IgD-negative memory B cell (primary cell): ENCODE measurements around the gene NKAIN1. TPM values are rescaled to one million over a fixed set of nuclear protein-coding genes. Genes with fewer than 3 reads are reported as not detected.
"Not testable (repeated sequence)": the region's sequence is repeated elsewhere in the genome, so short reads cannot be mapped to it uniquely, and the experiment has no call there.

Experiments used
- H3K27ac Mint-ChIP-seq, 3 donors: one replicate each; pipeline ENCODE4 v1.8.0; 2020 to 2022; ENCODE audit warnings: mild to moderate bottlenecking in 3 of 3, mixed read lengths in 3 of 3, moderate library complexity in 1 of 3
- H3K27me3 Mint-ChIP-seq: one replicate; pipeline ENCODE4 v1.8.0; 2021; ENCODE audit warnings: mixed read lengths
- H3K36me3 Mint-ChIP-seq: one replicate; pipeline ENCODE4 v1.8.0; 2020; ENCODE audit warnings: mild to moderate bottlenecking, mixed read lengths
- H3K4me1 Mint-ChIP-seq, 3 donors: one replicate each; pipeline ENCODE4 v1.8.0; 2020 to 2022; ENCODE audit warnings: mixed read lengths in 3 of 3, mild to moderate bottlenecking in 1 of 3
- H3K4me3 Mint-ChIP-seq, 4 donors: one replicate each; pipeline ENCODE4 v1.8.0; 2020 to 2022; ENCODE audit warnings: mild to moderate bottlenecking in 4 of 4, mixed read lengths in 4 of 4, moderate library complexity in 3 of 4
- H3K9me3 Mint-ChIP-seq, 3 donors: one replicate each; pipeline ENCODE4 v1.8.0; 2020 to 2021; ENCODE audit warnings: mixed read lengths in 3 of 3, mild to moderate bottlenecking in 1 of 3
- polyA plus RNA-seq: library from polyadenylated mRNA; unstranded; fragments of 300-500 nt; fragmentation: Illumina TruSeq; gene quantifications from one replicate; pipeline ENCODE4 v1.2.3, GENCODE V29; 2021

NKAIN1 gene
- polyA plus RNA-seq, 1 donor from 2014 or later = not detected

DNA sequence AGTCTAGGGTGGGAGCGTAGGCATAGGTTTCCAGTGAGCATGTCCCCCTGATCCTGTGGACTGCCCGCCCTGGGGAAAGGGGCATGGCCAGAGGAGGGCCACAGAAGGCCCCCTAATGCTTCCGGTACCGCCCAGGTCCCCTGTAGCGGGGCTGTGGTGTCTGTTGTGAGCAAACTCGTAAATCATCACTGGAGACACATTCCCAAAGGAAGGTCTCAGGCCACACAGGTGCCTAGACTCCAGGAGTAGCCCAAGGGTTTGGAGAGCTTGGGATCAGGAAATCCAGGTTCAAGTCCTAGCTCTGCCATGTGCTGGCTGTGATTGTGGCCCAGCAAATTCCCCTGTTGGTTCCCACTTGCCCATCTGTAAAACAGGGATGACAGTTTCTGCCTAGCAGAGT lies 20.2 kb downstream of the NKAIN1 start:
- H3K4me3 Mint-ChIP-seq = no peak overlapping the region
- H3K27me3 Mint-ChIP-seq = peaks cover 9% of the 10 kb centered on the region
- no peaks in the 10 kb centered on the region for H3K9me3 Mint-ChIP-seq
- no peak overlapping the region for H3K27ac Mint-ChIP-seq
- no peaks in the 10 kb centered on the region for H3K36me3 Mint-ChIP-seq
- no peaks in the 10 kb centered on the region for H3K4me1 Mint-ChIP-seq

DNA sequence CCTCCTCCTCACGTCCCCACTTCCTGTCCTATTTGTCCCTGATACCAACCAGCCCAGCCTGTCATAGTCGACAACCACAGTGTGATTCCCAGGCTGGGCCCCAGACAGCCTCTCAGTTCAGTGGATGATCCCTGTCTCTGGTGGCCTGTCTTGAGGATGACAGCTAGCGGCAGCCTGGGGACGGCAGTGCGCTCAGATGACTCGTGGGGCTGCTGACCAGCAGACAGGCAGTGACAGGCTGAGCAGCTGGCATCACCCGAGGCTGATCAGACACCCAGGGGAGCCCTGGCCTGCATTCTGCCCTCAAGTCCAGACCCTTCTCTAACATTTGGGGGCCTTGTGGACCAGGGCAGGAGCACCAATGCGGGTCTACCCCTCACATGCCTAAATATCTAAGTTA lies 21.0 kb downstream of the NKAIN1 start:
- no peak overlapping the region for H3K4me3 Mint-ChIP-seq
- H3K36me3 Mint-ChIP-seq = no peaks in the 10 kb centered on the region
- no peaks in the 10 kb centered on the region for H3K4me1 Mint-ChIP-seq
- H3K27ac Mint-ChIP-seq = no peak overlapping the region
- peaks cover 4% of the 10 kb centered on the region for H3K27me3 Mint-ChIP-seq
- H3K9me3 Mint-ChIP-seq = no peaks in the 10 kb centered on the region

DNA sequence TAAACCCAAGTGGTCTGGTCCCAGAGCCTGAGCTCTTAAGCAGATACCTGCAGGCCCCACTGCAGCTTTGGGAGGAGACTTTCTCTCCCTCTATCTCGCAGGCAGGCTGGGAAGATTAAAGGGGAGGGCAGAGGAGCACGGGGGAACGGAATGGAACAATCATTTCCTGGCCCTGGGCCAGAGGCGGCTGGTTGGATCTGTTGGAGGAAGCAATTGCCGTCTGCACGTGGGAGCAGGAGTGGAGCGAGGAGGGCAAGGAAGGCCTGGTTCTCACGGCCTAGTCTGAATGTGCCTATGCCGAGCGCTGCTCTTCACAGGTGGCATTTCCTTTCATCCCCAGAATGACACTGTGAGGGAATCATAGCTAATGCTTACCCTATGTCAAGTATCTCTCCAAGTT lies 23.7 kb downstream of the NKAIN1 start:
- peaks cover 4% of the 10 kb centered on the region for H3K27me3 Mint-ChIP-seq
- peaks cover 4% of the 10 kb centered on the region for H3K36me3 Mint-ChIP-seq
- H3K4me3 Mint-ChIP-seq = no peak overlapping the region
- peaks cover 0 to 3% (median 3%) of the 10 kb centered on the region in 3 donors for H3K9me3 Mint-ChIP-seq
- H3K4me1 Mint-ChIP-seq = no peaks in the 10 kb centered on the region
- no peak overlapping the region for H3K27ac Mint-ChIP-seq

DNA sequence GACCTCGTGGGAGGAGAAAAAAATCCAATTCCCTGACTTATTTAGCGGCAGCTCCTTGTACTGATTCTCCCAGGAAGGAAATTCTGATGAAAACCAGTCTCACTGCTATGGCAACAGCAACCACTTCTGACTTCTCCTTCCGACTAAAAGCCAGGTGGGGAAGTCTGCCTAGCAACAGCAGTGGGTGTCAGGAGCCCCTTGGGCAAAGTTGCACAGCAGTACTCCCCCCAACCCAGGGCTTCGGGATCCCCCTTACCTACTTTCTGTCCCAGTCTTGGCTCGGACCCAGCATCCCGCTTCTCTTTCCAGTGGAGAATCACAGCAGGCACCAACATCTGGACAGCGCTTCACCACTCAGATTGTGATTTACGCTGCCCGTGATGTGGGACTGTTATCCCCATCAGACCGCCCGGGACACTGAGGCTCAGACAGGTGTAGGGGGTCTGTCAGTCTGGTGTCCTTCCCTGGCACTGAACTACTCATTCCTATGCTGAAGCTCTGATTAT lies 24.6 kb downstream of the NKAIN1 start:
- Mint-ChIP-seq H3K4me3 (no peak overlapping the region), H3K36me3 (peaks cover 4% of the 10 kb centered on the region), H3K27ac (no peak overlapping the region), H3K9me3 (peaks cover 0 to 8% (median 5%) of the 10 kb centered on the region in 3 donors), H3K4me1 (no peaks in the 10 kb centered on the region), H3K27me3 (no peaks in the 10 kb centered on the region)

DNA sequence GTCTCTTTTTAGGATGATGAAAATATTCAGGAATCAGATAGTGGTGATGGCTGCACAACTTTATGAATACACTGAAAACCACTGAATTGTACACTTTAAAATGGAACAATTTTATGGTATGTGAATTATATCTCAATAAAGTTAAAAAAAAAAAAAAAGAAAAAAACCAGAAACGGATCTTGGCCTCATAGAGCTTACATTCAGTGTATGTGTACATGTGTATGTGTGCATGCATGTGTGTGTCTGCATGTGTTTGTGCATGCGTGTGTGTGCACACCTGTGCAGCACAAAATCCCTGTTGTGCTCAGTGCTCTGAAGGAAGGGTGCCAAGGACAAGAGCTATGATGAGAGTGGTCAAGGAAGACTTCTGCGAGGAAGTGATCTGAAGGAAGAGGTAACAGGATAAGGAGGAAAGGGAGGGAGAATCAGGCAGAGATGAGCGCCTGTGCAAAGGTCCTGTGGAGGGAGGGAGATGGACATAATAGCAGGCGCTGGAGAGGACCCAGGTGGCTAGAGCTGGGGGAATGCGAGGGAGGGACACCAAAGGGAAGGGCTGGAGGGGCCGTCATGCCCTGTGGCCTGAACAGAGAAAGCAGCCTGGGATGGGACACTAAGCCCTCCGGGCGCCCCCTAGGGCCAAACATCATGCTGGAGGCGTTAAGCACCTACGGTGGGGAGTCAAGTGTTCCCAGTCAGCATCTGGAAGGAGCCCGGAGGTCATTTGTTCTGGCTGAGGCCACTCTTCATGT lies 25.2 kb downstream of the NKAIN1 start:
- Mint-ChIP-seq H3K4me1 (no peaks in the 10 kb centered on the region), H3K27ac (no peak overlapping the region), H3K4me3 (no peak overlapping the region), H3K36me3 (peaks cover 4% of the 10 kb centered on the region), H3K9me3 (peaks cover 0 to 8% (median 7%) of the 10 kb centered on the region in 3 donors), H3K27me3 (no peaks in the 10 kb centered on the region)

DNA sequence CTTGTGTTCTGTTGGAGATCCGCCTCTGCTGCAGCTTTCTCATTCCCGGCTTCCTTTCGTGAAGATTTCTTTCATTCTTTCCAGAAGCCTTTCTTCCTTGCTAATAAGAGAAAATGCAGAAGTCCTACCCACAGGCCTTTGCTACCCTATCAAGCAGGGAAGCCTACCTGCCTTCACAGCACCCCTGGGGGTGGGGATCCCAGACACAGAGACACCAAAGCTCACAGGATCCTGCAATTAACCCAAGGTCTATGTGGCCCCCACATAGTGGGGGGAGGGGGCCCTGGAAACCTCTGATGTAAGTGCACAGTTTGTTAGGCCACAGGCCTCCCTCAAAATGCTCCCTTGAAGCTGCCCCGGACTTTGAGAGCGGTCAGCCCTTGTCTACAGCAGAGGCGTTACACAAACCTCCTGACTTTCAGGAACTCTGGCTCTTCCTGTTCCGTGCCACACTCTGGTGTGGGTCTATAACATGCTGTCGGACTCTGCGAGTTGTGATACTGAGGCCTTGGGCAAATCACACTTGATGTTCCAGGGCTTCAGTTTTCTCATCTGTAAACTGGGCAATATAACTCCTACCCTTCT lies 31.2 kb downstream of the NKAIN1 start:
- Mint-ChIP-seq H3K9me3 (peaks cover 0 to 8% (median 7%) of the 10 kb centered on the region in 3 donors), H3K27me3 (peaks cover 2% of the 10 kb centered on the region), H3K4me1 (no peaks in the 10 kb centered on the region), H3K4me3 (no peak overlapping the region), H3K36me3 (peaks cover 8% of the 10 kb centered on the region), H3K27ac (no peak overlapping the region)

DNA sequence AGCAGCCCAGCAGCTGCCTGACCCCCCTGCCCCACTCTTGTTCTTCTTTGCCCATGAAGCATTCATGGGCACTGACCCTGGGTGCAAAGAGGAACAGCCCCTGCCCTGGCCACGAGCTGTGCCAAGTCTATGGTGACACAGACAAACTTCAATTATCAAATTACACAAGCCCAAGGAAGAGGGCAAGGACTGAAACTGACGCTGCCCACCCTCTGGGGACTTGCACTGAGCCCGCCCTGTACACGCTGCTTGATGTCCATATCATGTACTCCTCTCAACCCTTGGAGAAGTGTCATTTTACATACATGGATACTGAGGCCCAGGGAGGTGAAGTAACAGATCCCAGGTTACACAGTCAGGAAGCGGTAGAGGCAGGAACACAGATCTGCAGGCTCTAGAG lies 32.1 kb downstream of the NKAIN1 start:
- H3K27me3 Mint-ChIP-seq = peaks cover 3% of the 10 kb centered on the region
- peaks cover 5% of the 10 kb centered on the region for H3K36me3 Mint-ChIP-seq
- H3K4me3 Mint-ChIP-seq = no peak overlapping the region
- no peaks in the 10 kb centered on the region for H3K4me1 Mint-ChIP-seq
- no peak overlapping the region for H3K27ac Mint-ChIP-seq
- peaks cover 0 to 8% (median 7%) of the 10 kb centered on the region in 3 donors for H3K9me3 Mint-ChIP-seq

DNA sequence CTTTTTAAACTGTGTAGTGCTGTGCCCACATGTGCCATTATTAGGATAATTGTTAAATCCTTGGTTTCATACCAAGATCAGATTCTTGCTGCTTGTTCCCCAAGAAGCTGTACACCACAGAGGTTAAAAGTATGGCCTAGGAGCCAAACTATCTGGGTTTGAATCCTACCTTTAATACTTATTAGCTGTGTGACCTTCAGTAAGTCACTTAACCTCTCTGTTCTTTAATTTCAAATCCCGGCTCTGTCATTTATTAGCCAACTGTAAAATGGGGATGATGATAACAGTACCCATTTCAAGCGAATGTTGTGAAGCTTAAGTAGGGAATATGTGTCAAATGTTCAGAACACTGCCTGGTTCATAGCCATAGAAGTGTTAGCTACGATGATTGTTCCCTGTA lies 32.6 kb downstream of the NKAIN1 start:
- Mint-ChIP-seq H3K9me3 (peaks cover 0 to 8% (median 7%) of the 10 kb centered on the region in 3 donors), H3K4me1 (no peaks in the 10 kb centered on the region), H3K27ac (no peak overlapping the region), H3K27me3 (peaks cover 3% of the 10 kb centered on the region), H3K36me3 (peaks cover 3% of the 10 kb centered on the region), H3K4me3 (no peak overlapping the region)

DNA sequence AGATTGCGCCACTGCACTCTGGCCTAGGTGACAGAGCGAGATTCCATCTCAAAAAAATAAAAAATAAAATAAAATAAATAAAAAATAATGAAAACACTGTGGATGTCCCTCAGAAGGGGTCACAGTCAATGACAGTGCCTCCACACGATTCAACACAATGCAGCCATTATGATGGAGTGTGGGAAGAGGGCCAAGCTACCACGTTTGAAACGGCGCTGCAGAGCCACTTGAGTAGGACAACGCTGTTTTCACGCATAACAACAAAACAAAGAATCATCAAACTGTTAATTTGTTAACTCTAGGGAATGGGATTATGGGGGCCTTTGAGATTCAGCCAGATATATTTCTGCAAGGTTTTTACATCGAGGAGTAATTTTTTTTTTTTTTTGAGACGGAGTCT lies 36.5 kb downstream of the NKAIN1 start:
- H3K4me1 Mint-ChIP-seq = no peaks in the 10 kb centered on the region

DNA sequence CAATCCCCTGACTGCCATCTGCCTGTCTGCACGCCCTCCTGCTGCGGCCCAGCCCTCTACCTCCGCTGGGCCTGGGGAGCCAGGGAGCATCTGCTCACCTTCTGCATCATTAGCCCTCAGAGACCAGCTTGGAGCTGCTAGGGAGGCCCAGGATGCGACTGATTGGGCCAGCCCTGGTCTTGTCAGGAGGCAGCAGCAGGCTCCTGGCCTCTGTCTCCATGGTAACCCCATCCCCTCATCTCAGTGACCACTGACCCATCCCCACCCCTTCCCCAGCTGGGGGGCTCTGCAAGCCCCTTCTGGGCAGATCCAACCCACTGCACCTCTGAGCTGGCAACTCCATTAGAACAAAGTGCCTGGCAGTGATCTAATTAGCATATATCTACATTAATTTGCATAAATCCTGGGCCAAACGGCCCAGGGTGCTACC lies 37.7 kb downstream of the NKAIN1 start:
- Mint-ChIP-seq H3K4me1 (no peaks in the 10 kb centered on the region), H3K27ac (no peak overlapping the region), H3K4me3 (no peak overlapping the region), H3K27me3 (peaks cover 8% of the 10 kb centered on the region), H3K36me3 (peaks cover 3% of the 10 kb centered on the region), H3K9me3 (no peaks in the 10 kb centered on the region)

More for the DNA sequence above, 36.5 kb downstream of the NKAIN1 start:
- peaks cover 3% of the 10 kb centered on the region for H3K36me3 Mint-ChIP-seq
- H3K27ac Mint-ChIP-seq = no peak overlapping the region
- H3K27me3 Mint-ChIP-seq = peaks cover 8% of the 10 kb centered on the region
- no peak overlapping the region for H3K4me3 Mint-ChIP-seq
- H3K9me3 Mint-ChIP-seq = no peaks in the 10 kb centered on the region

DNA sequence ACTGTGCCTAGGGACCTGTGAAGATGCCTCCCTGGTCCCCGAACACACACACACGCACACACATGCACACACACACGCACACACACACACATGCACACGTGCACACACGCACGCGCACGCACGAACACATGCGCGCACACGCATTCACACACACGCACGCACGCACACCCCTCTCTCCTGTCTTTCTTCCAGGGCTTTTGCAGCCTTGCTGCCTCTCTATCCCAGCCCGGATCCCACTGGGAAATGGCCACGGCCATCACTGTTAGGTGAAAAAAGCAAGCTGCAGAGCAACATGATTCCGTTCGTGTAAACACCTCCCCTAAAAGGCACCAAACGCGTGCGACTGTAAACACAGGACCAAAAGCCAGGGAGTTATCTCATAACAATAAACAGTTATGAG lies 39.7 kb downstream of the NKAIN1 start:
- Mint-ChIP-seq H3K36me3 (peaks cover 5% of the 10 kb centered on the region), H3K4me3 (no peak overlapping the region), H3K27ac (no peak overlapping the region), H3K27me3 (peaks cover 8% of the 10 kb centered on the region), H3K9me3 (no peaks in the 10 kb centered on the region), H3K4me1 (no peaks in the 10 kb centered on the region)

DNA sequence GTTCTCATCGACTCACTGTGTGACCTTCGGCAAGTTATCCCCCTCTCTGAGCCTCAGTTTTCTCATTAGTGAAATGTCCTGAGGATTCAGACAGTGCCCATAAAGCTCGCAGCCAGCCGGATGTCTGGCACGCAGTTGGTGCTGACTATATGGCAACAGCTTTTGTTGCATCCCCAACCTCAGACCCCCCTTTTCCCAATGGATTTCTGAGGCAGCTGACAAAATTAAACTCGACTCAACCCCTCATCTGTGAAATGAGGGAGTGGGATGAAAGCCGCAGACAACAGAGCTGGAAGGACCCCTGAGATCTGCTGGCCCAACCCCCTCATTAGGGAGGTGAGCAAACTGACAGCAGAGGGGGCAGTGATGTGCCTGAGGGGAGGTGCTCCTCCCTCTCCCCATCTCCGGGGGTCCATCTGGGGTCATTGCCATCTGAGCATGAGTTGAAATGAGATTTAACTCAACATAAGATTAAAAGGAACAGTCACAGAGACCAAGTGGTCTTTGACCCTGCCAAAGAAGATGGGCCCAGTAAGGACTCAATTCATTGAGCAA lies 40.4 kb downstream of the NKAIN1 start:
- H3K4me1 Mint-ChIP-seq = no peaks in the 10 kb centered on the region
- H3K4me3 Mint-ChIP-seq = no peak overlapping the region

DNA sequence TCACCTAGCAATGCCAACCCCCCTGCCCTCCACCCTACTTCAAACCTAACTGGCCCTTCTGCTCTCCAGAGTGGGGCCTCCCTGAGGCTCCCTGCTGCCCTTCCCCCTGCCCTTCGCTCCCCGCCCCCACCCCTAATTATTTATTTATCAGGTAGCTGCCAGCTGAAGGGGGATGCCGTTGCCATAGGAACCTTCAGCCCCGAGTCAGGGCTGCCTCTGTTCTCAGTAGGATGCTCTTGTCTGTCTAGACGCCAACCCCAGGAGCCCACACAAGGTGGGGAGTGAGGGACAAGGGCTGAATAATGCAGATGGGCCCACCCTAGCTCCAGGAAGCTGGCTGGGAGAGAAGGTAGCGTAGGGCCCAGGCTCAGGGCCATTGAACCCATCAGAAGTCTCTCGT lies 41.1 kb downstream of the NKAIN1 start:
- peaks cover 8% of the 10 kb centered on the region for H3K27me3 Mint-ChIP-seq
- no peaks in the 10 kb centered on the region for H3K4me1 Mint-ChIP-seq
- peaks cover 2% of the 10 kb centered on the region for H3K36me3 Mint-ChIP-seq
- H3K9me3 Mint-ChIP-seq = no peaks in the 10 kb centered on the region
- H3K27ac Mint-ChIP-seq = no peak overlapping the region
- no peak overlapping the region for H3K4me3 Mint-ChIP-seq

More for the DNA sequence above, 40.4 kb downstream of the NKAIN1 start:
- Mint-ChIP-seq H3K27me3 (peaks cover 8% of the 10 kb centered on the region), H3K36me3 (peaks cover 5% of the 10 kb centered on the region), H3K9me3 (no peaks in the 10 kb centered on the region), H3K27ac (no peak overlapping the region)

DNA sequence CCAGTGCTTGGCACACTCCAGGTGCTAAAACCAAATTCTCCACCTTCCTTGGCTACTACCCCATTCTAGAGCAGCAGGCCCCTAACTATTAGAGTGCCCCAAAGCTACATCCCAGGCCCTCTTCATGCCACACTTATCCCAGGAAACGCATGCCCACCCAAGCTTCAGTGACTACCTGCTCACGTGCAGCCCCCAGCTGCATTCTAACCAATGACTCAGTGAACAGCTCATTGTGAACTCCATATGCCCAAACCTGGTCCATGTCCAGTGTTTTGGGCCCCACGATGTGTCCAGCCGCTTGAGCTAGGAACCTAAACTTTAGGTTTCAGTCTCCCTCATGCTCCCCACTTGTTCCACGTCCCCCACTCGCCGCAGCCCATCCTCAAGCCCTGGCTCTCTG lies 41.5 kb downstream of the NKAIN1 start:
- Mint-ChIP-seq H3K4me1 (no peaks in the 10 kb centered on the region), H3K27me3 (peaks cover 7% of the 10 kb centered on the region), H3K9me3 (no peaks in the 10 kb centered on the region), H3K4me3 (no peak overlapping the region), H3K36me3 (peaks cover 2% of the 10 kb centered on the region), H3K27ac (no peak overlapping the region)

DNA sequence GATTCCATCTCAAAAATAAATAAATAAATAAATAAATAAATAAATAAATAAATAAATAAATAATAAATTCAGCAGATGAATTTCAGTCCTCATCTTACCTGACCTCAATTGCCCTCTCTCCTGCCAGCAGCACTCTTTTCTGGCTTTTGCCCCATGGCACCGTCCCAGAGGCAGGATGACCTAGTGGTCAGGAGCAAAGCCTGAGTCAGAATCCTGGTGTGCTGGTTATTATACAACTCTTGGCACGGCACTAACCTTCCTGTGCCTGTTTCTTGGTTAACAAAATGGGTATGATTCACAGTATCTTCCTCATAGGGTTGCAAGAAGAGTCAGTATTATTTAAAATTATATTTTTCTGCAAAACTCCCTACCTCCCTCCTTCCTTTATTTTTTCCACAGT lies 43.0 kb downstream of the NKAIN1 start:
- H3K27ac Mint-ChIP-seq = no peak overlapping the region
- no peak overlapping the region for H3K4me3 Mint-ChIP-seq
- H3K9me3 Mint-ChIP-seq = no peaks in the 10 kb centered on the region
- H3K27me3 Mint-ChIP-seq = peaks cover 7% of the 10 kb centered on the region
- peaks cover 2% of the 10 kb centered on the region for H3K36me3 Mint-ChIP-seq
- H3K4me1 Mint-ChIP-seq = no peaks in the 10 kb centered on the region

DNA sequence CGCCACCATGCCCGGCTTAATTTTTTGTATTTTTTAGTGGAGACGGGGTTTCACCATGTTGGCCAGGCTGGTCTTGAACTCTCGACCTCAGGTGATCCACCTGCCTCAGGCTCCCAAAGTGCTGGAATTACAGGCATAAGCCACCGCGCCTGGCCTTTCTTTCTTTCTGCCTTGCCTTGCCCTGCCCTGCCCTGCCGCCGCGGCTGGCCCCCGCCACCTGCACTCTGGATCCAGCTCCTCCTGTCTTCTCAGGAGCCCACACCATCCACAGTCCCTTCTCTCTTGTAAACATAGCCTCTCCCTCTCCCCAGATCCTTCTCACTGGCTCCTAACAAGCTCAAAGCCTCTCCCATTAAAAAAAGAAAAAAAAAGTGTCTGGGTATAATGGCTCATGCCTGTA lies 44.4 kb downstream of the NKAIN1 start:
- not testable (repeated sequence) for H3K9me3 Mint-ChIP-seq, H3K36me3 Mint-ChIP-seq, H3K4me1 Mint-ChIP-seq, H3K27ac Mint-ChIP-seq, H3K27me3 Mint-ChIP-seq
- H3K4me3 Mint-ChIP-seq = peak overlapping the region in 1 of 4 donors; percentile 45
